H9 (cell line): ENCODE measurements around the gene TARBP1. TPM values are rescaled to one million over a fixed set of nuclear protein-coding genes. Genes with fewer than 3 reads are reported as not detected.

Experiments
- DNase-seq: peaks from one replicate; pipeline ENCODE4 v3.0.0-alpha.2; 2017
- H2AFZ ChIP-seq: one replicate; pipeline ENCODE4 v1.6.1; 2013; ENCODE audit warnings: mild to moderate bottlenecking, low read length, control low read depth, moderate library complexity
- H2AK5ac ChIP-seq: 2 replicates; pipeline ENCODE4 v1.6.1; 2013; ENCODE audit warnings: low read length, control low read depth, mixed read lengths; ENCODE audit not compliant: insufficient read length
- H2BK120ac ChIP-seq: one replicate; pipeline ENCODE4 v1.6.1; 2013; ENCODE audit warnings: low read depth, mild to moderate bottlenecking, low read length, control low read depth, inconsistent platforms; ENCODE audit not compliant: poor library complexity, severe bottlenecking
- H2BK12ac ChIP-seq: 2 replicates; pipeline ENCODE4 v1.6.1; 2013; ENCODE audit warnings: low read length, control low read depth, mixed read lengths, low read depth; ENCODE audit not compliant: insufficient read length
- H2BK15ac ChIP-seq: 2 replicates; pipeline ENCODE4 v1.6.1; 2013; ENCODE audit warnings: low read depth, low read length, control low read depth
- H2BK20ac ChIP-seq: one replicate; pipeline ENCODE4 v1.6.1; 2013; ENCODE audit warnings: low read depth, mild to moderate bottlenecking, low read length, control low read depth, inconsistent platforms; ENCODE audit not compliant: poor library complexity, severe bottlenecking
- H2BK5ac ChIP-seq: 2 replicates; pipeline ENCODE4 v1.6.1; 2013; ENCODE audit warnings: low read length, control low read depth, mixed read lengths; ENCODE audit not compliant: insufficient read length
- H3K14ac ChIP-seq: 2 replicates; pipeline ENCODE4 v1.6.1; 2013; ENCODE audit warnings: low read length, control low read depth; ENCODE audit not compliant: insufficient read depth
- H3K18ac ChIP-seq: 2 replicates; pipeline ENCODE4 v1.6.1; 2013; ENCODE audit warnings: low read depth, mild to moderate bottlenecking, mixed read lengths, low read length, control low read depth; ENCODE audit not compliant: insufficient read length
- H3K23ac ChIP-seq: 2 replicates; pipeline ENCODE4 v1.6.1; 2013; ENCODE audit warnings: low read length, control low read depth, mixed read lengths, low read depth; ENCODE audit not compliant: insufficient read length
- H3K23me2 ChIP-seq: 2 replicates; pipeline ENCODE4 v1.6.1; 2013; ENCODE audit warnings: low read depth, mild to moderate bottlenecking, mixed read lengths, low read length, control low read depth; ENCODE audit not compliant: insufficient read length, poor library complexity, severe bottlenecking
- H3K27ac ChIP-seq: 2 replicates; pipeline ENCODE4 v1.5.1; 2013; ENCODE audit warnings: low read length, control low read depth, mixed read lengths, low read depth; ENCODE audit not compliant: insufficient read length
- H3K27me3 ChIP-seq: 2 replicates; pipeline ENCODE4 v1.6.1; 2013; ENCODE audit warnings: low read length, control low read depth, inconsistent platforms; ENCODE audit not compliant: insufficient read depth
- H3K4ac ChIP-seq: 2 replicates; pipeline ENCODE4 v1.6.1; 2013; ENCODE audit warnings: low read depth, mild to moderate bottlenecking, control low read depth, inconsistent platforms, low read length, moderate library complexity
- H3K4me1 ChIP-seq: 2 replicates; pipeline ENCODE4 v1.6.1; 2013; ENCODE audit warnings: low read length, control low read depth, inconsistent platforms; ENCODE audit not compliant: insufficient read depth
- H3K4me2 ChIP-seq: 2 replicates; pipeline ENCODE4 v1.6.1; 2013; ENCODE audit warnings: low read length, control low read depth, mixed read lengths; ENCODE audit not compliant: insufficient read length, insufficient read depth
- H3K56ac ChIP-seq: 2 replicates; pipeline ENCODE4 v1.6.1; 2013; ENCODE audit warnings: low read depth, mild to moderate bottlenecking, mixed read lengths, low read length, control low read depth; ENCODE audit not compliant: insufficient read length
- H3K79me1 ChIP-seq: 2 replicates; pipeline ENCODE4 v1.6.1; 2013; ENCODE audit warnings: low read depth, mild to moderate bottlenecking, moderate library complexity, low read length, control low read depth, inconsistent platforms; ENCODE audit not compliant: insufficient read depth, poor library complexity, severe bottlenecking
- H3K79me2 ChIP-seq: 2 replicates; pipeline ENCODE4 v1.6.1; 2013; ENCODE audit warnings: low read length, control low read depth, inconsistent platforms; ENCODE audit not compliant: insufficient read depth
- H3K9ac ChIP-seq: 2 replicates; pipeline ENCODE4 v1.6.1; 2013; ENCODE audit warnings: low read length, control low read depth, mixed read lengths; ENCODE audit not compliant: insufficient read length; ENCODE audit errors: extremely low read depth
- H3K9me3 ChIP-seq: one replicate; pipeline ENCODE4 v1.6.1; 2013; ENCODE audit warnings: low read depth, low read length, inconsistent platforms; ENCODE audit not compliant: control insufficient read depth
- H3T11ph ChIP-seq: one replicate; pipeline ENCODE4 v1.6.1; 2013; ENCODE audit warnings: mild to moderate bottlenecking, low read length, control low read depth, inconsistent platforms
- H4K20me1 ChIP-seq: one replicate; pipeline ENCODE4 v1.6.1; 2013; ENCODE audit not compliant: control insufficient read depth, insufficient read length, insufficient read depth
- H4K5ac ChIP-seq: 2 replicates; pipeline ENCODE4 v1.6.1; 2013; ENCODE audit warnings: low read depth, mild to moderate bottlenecking, mixed read lengths, low read length, control low read depth; ENCODE audit not compliant: insufficient read length
- H4K8ac ChIP-seq: replicated peaks from 2 replicates; pipeline ENCODE4 v1.6.1; 2013; ENCODE audit warnings: low read length, control low read depth, mixed read lengths, low read depth; ENCODE audit not compliant: insufficient read length
- H4K91ac ChIP-seq: 2 replicates; pipeline ENCODE4 v1.6.1; 2013; ENCODE audit warnings: low read depth, mild to moderate bottlenecking, moderate library complexity, mixed read lengths, low read length, control low read depth; ENCODE audit not compliant: insufficient read length
- H3K27ac Mint-ChIP-seq, 3 experiments: 2 replicates in 2 of 3; 3 replicates in 1 of 3; pipeline ENCODE4 v1.8.0; 2020 to 2021; ENCODE audit warnings: mixed read lengths in 3 of 3, mild to moderate bottlenecking in 1 of 3, moderate library complexity in 1 of 3
- H3K27me3 Mint-ChIP-seq: 2 replicates; pipeline ENCODE4 v1.8.0; 2021; ENCODE audit warnings: low read depth, mild to moderate bottlenecking, moderate library complexity, mixed read lengths
- H3K36me3 Mint-ChIP-seq, 3 experiments: 2 replicates in 2 of 3; 3 replicates in 1 of 3; pipeline ENCODE4 v1.8.0; 2020 to 2021; ENCODE audit warnings: low read depth in 3 of 3, mixed read lengths in 3 of 3; ENCODE audit not compliant: insufficient read depth in 1 of 3
- H3K4me1 Mint-ChIP-seq, 2 experiments: 2 replicates each; pipeline ENCODE4 v1.8.0; 2020; ENCODE audit warnings: mixed read lengths in 2 of 2
- H3K4me3 Mint-ChIP-seq, 2 experiments: 2 replicates in 1 of 2; 3 replicates in 1 of 2; pipeline ENCODE4 v1.8.0; 2020 to 2021; ENCODE audit warnings: mild to moderate bottlenecking in 2 of 2, mixed read lengths in 2 of 2, moderate library complexity in 1 of 2
- H3K9me3 Mint-ChIP-seq, 2 experiments: 2 replicates in 1 of 2; 3 replicates in 1 of 2; pipeline ENCODE4 v1.8.0; 2020; ENCODE audit warnings: mild to moderate bottlenecking in 2 of 2, mixed read lengths in 2 of 2, moderate library complexity in 1 of 2
- CTCF ChIP-seq: fragments of 200-600 bp; sonication (generic); conservative IDR thresholded peaks from 3 replicates; pipeline ENCODE4 v1.8.0; 2021; ENCODE audit warnings: antibody characterized with exemption, mild to moderate bottlenecking
- total RNA-seq: library from RNA; stranded (reverse); gene quantifications from 2 replicates; pipeline ENCODE4 v1.2.1, GENCODE V29; 2021

Gene TARBP1
- total RNA-seq, 1 experiment from 2014 or later = 20.2 TPM

GRCh38 chr1:234502785-234503184 is 23.8 kb upstream of the TARBP1 start:
- Histone ChIP-seq H4K5ac (no peak overlapping the region), H2BK5ac (no peak overlapping the region), H3K27me3 (no peaks in the 10 kb centered on the region; the same call in 1 of the 2 replicates), H4K91ac (no peak overlapping the region), H3K4ac (no peak overlapping the region), H3K9me3 (no peaks in the 10 kb centered on the region), H3K56ac (no peak overlapping the region), H4K20me1 (no peaks in the 10 kb centered on the region), H2BK120ac (no peak overlapping the region), H3K9ac (no peak overlapping the region), H2BK20ac (no peak overlapping the region), H3K23ac (no peak overlapping the region), H2BK15ac (no peak overlapping the region), H3K79me1 (no peaks in the 10 kb centered on the region), H3K27ac (no peak overlapping the region), H3K18ac (no peak overlapping the region), H3K79me2 (no peaks in the 10 kb centered on the region), H2AFZ (no peak overlapping the region), H2AK5ac (no peak overlapping the region), H3K4me2 (no peak overlapping the region), H3K23me2 (no peaks in the 10 kb centered on the region), H2BK12ac (no peak overlapping the region), H4K8ac (no peak overlapping the region), H3K4me1 (peaks cover 3% of the 10 kb centered on the region; the same call in 1 of the 2 replicates), H3K14ac (no peak overlapping the region), H3T11ph (no peak overlapping the region)
- Mint-ChIP-seq H3K4me1 (peaks cover 39 to 49% of the 10 kb centered on the region in 2 experiments), H3K9me3 (peaks cover 0 to 4% of the 10 kb centered on the region in 2 experiments; a peak in 2 of 5 replicates), H3K27me3 (peaks cover 5% of the 10 kb centered on the region), H3K27ac (no peak overlapping the region; a peak in 1 of 7 replicates), H3K36me3 (peaks cover 1 to 6% (median 3%) of the 10 kb centered on the region in 3 experiments; a peak in 3 of 7 replicates), H3K4me3 (no peak overlapping the region)
- no peak for TF ChIP-seq CTCF
- no peak for DNase-seq
